ENCODE data around the gene INPP4B.

INPP4B gene

GRCh38 chr4:142271832-142272231 lies 574.3 kb downstream of the INPP4B start:
- no peak for DNase-seq

GRCh38 chr4:142267101-142267500 lies 579.0 kb downstream of the INPP4B start:
- no peak for DNase-seq

- DNase-seq: no peak
Observed at GRCh38 chr4:142265946-142266345, 580.2 kb downstream of the INPP4B start.

GRCh38 chr4:142265536-142265935 lies 580.6 kb downstream of the INPP4B start:
- DNase-seq: no peak

- no peak for DNase-seq
Observed at GRCh38 chr4:142264961-142265360, 581.1 kb downstream of the INPP4B start.

GRCh38 chr4:142262956-142263355 lies 583.1 kb downstream of the INPP4B start:
- DNase-seq: no peak

- no peak for DNase-seq
Observed at GRCh38 chr4:142248946-142249345, 597.2 kb downstream of the INPP4B start.

- no peak for DNase-seq
Observed at GRCh38 chr4:142243255-142243654, 602.8 kb downstream of the INPP4B start.

GRCh38 chr4:142242156-142242555 lies 603.9 kb downstream of the INPP4B start:
- no peak for DNase-seq

- DNase-seq: no peak
Observed at GRCh38 chr4:142238589-142238988, 607.5 kb downstream of the INPP4B start.

- DNase-seq: no peak
Observed at GRCh38 chr4:142236268-142236667, 609.8 kb downstream of the INPP4B start.

- DNase-seq: no peak
Observed at GRCh38 chr4:142231787-142232186, 614.3 kb downstream of the INPP4B start.

GRCh38 chr4:142230991-142231390 lies 615.1 kb downstream of the INPP4B start:
- no peak for DNase-seq

GRCh38 chr4:142226014-142226413 lies 620.1 kb downstream of the INPP4B start:
- DNase-seq: no peak

- DNase-seq: no peak
Observed at GRCh38 chr4:142222127-142222526, 624.0 kb downstream of the INPP4B start.

GRCh38 chr4:142218726-142219125 lies 627.4 kb downstream of the INPP4B start:
- DNase-seq: no peak

- DNase-seq: no peak
Observed at GRCh38 chr4:142211444-142211843, 634.7 kb downstream of the INPP4B start.

GRCh38 chr4:142203505-142203904 lies 642.6 kb downstream of the INPP4B start:
- DNase-seq: no peak

GRCh38 chr4:142202404-142203332 lies 643.4 kb downstream of the INPP4B start:
- no peak for DNase-seq

- DNase-seq: no peak
Observed at GRCh38 chr4:142201041-142201440, 645.1 kb downstream of the INPP4B start.

GRCh38 chr4:142194905-142195304 lies 651.2 kb downstream of the INPP4B start:
- DNase-seq: no peak

- DNase-seq: no peak
Observed at GRCh38 chr4:142191901-142192300, 654.2 kb downstream of the INPP4B start.

- no peak for DNase-seq
Observed at GRCh38 chr4:142181021-142181420, 665.1 kb downstream of the INPP4B start.

- DNase-seq: no peak
Observed at GRCh38 chr4:142169216-142169615, 676.9 kb downstream of the INPP4B start.

- no peak for DNase-seq
Observed at GRCh38 chr4:142168181-142168580, 677.9 kb downstream of the INPP4B start.

Measured in NCI-H2029 (cell line).